GM18511 (cell line): ENCODE data around the gene DEPDC1.
"Not testable (repeated sequence)": the region's sequence is repeated elsewhere in the genome, so short reads cannot be mapped to it uniquely, and the experiment has no call there.

ENCODE experiments used
- ATAC-seq: cut with Tn5 transposase; IDR thresholded peaks from one replicate; pipeline ENCODE4 v1.9.1; 2021; ENCODE audit warnings: mild to moderate bottlenecking, moderate library complexity; ENCODE audit not compliant: unreplicated experiment

The DEPDC1 gene

GRCh38 chr1:68479501-68479900, 17.4 kb downstream of the DEPDC1 start:
- ATAC-seq, result no peak

GRCh38 chr1:68478662-68479061, 18.2 kb downstream of the DEPDC1 start:
- no peak for ATAC-seq

- not testable (repeated sequence) for ATAC-seq
Measured at GRCh38 chr1:68476626-68477025, 20.3 kb downstream of the DEPDC1 start.

GRCh38 chr1:68473060-68473459, 23.8 kb downstream of the DEPDC1 start:
- ATAC-seq, result no peak

GRCh38 chr1:68470388-68470970, 26.4 kb downstream of the DEPDC1 start:
- no peak for ATAC-seq

GRCh38 chr1:68464891-68465290, 32.0 kb downstream of the DEPDC1 start:
- ATAC-seq, result no peak

- no peak for ATAC-seq
Measured at GRCh38 chr1:68460935-68461334, 35.9 kb downstream of the DEPDC1 start.

GRCh38 chr1:68459796-68460195, 37.1 kb downstream of the DEPDC1 start:
- no peak for ATAC-seq

- no peak for ATAC-seq
Measured at GRCh38 chr1:68459091-68459490, 37.8 kb downstream of the DEPDC1 start.

GRCh38 chr1:68456202-68456601, 40.7 kb downstream of the DEPDC1 start:
- ATAC-seq, result no peak

GRCh38 chr1:68454534-68454933, 42.3 kb downstream of the DEPDC1 start:
- no peak for ATAC-seq

- ATAC-seq, result no peak
Measured at GRCh38 chr1:68453060-68453670, 43.7 kb downstream of the DEPDC1 start.

GRCh38 chr1:68449901-68450300, 47.0 kb downstream of the DEPDC1 start, which contains the start of gene RPE65:
TSS of gene RPE65 (minus strand) at chr1:68449954. CDS start at chr1:68449905, 49 bp downstream.
- ATAC-seq, result no peak

GRCh38 chr1:68448365-68448764, 48.5 kb downstream of the DEPDC1 start:
- ATAC-seq, result no peak

- no peak for ATAC-seq
Measured at GRCh38 chr1:68445709-68446108, 51.2 kb downstream of the DEPDC1 start.

GRCh38 chr1:68442822-68443556, 53.9 kb downstream of the DEPDC1 start:
- peak; percentile 84 for ATAC-seq

- no peak for ATAC-seq
Measured at GRCh38 chr1:68442006-68442405, 54.9 kb downstream of the DEPDC1 start.

- ATAC-seq, result no peak
Measured at GRCh38 chr1:68438310-68438709, 58.6 kb downstream of the DEPDC1 start.

GRCh38 chr1:68433395-68433794, 63.5 kb downstream of the DEPDC1 start:
- ATAC-seq, result no peak

- ATAC-seq, result no peak
Measured at GRCh38 chr1:68431076-68431475, 65.8 kb downstream of the DEPDC1 start.

GRCh38 chr1:68429233-68429808, 67.6 kb downstream of the DEPDC1 start:
- ATAC-seq, result no peak

GRCh38 chr1:68426594-68426993, 70.3 kb downstream of the DEPDC1 start:
- no peak for ATAC-seq
